Transverse colon (tissue), 4 donors: ENCODE measurements around the gene RCSD1. TPM values are rescaled to one million over a fixed set of nuclear protein-coding genes. Genes with fewer than 3 reads are reported as not detected.

Experiments
- DNase-seq: peaks from one replicate; pipeline ENCODE4 v3.0.0-alpha.2; 2019
- H3K27ac ChIP-seq, 4 donors: fragments of 200-600 bp; sonication (generic); 2 replicates each; pipeline ENCODE4 v1.5.1; 2016 to 2018; ENCODE audit warnings: inconsistent platforms in 4 of 4
- H3K27me3 ChIP-seq: fragments of 200-600 bp; sonication (generic); 2 replicates; pipeline ENCODE4 v1.5.1; 2017; ENCODE audit warnings: inconsistent platforms
- H3K36me3 ChIP-seq, 4 donors: fragments of 200-600 bp; sonication (generic); 2 replicates each; pipeline ENCODE4 v1.5.1; 2017 to 2019; ENCODE audit warnings: inconsistent platforms in 4 of 4
- H3K4me1 ChIP-seq, 4 donors: fragments of 200-600 bp; sonication (generic); 2 replicates each; pipeline ENCODE4 v1.5.1; 2017 to 2020; ENCODE audit warnings: inconsistent platforms in 4 of 4
- H3K4me3 ChIP-seq, 4 donors: fragments of 200-600 bp; sonication (generic); 1 replicate in 1 of 4; 2 replicates in 3 of 4; pipeline versions ENCODE4 v1.5.1 to v1.6.1; 2017 to 2019; ENCODE audit warnings: inconsistent platforms in 4 of 4
- H3K9me3 ChIP-seq, 2 donors: fragments of 200-600 bp; sonication (generic); 2 replicates each; pipeline ENCODE4 v1.5.1; 2017 to 2019; ENCODE audit warnings: inconsistent platforms in 2 of 2
- CTCF ChIP-seq, 5 experiments: fragments of 200-600 bp in 3 of 5; fragments of 450-650 bp in 2 of 5; sonication (generic) in 3 of 5; IDR thresholded peaks; 1 replicate in 2 of 5; 2 replicates in 3 of 5; pipeline ENCODE4 v1.5.1; 2016 to 2017; ENCODE audit warnings: antibody characterized with exemption in 5 of 5, inconsistent platforms in 3 of 5, mild to moderate bottlenecking in 2 of 5, moderate library complexity in 1 of 5
- EP300 ChIP-seq: sonication (generic); formaldehyde crosslinking; IDR thresholded peaks from one replicate; pipeline ENCODE4 v1.6.1; 2017; ENCODE audit warnings: antibody characterized with exemption, low read depth
- POLR2A ChIP-seq: fragments of 450-650 bp; IDR thresholded peaks from one replicate; pipeline ENCODE4 v1.6.1; 2016; ENCODE audit warnings: antibody characterized with exemption, mild to moderate bottlenecking, moderate library complexity
- POLR2AphosphoS5 ChIP-seq, 3 donors: sonication (generic); formaldehyde crosslinking; IDR thresholded peaks; one replicate each; pipeline ENCODE4 v1.6.1; 2016; ENCODE audit warnings: antibody characterized with exemption in 3 of 3
- whole genome bisulfite sequencing, 2 donors: methylation state at CpG; one replicate each; pipeline ENCODE4 v1.1.5; 2018; ENCODE audit warnings: low coverage in 1 of 2; 5-methylcytosine and 5-hydroxymethylcytosine counted together
- in situ Hi-C, 4 donors: fragments of 200-750 bp; cut with MboI; loops; one replicate each; pipeline versions ENCODE4 v1.15.0 to v1.15.1; 2017; ENCODE audit warnings: low sequenced_read_pairs in 3 of 4, low pct_ligation_motif_present in 1 of 4, low pct_unique_long_range_greater_than_20kb in 1 of 4
- intact Hi-C: fragments of 100-400 bp; cut with DNase I; formaldehyde crosslinking; loops from one replicate; pipeline ENCODE4 v1.15.1; 2023; ENCODE audit warnings: low total_unique reads
- total RNA-seq, 4 donors: library from RNA; depleted of rRNA; stranded (reverse); fragments of >200 nt; gene quantifications; one replicate each; pipeline ENCODE4 v1.1.0, GENCODE V29; 2016

Gene RCSD1
- total RNA-seq, 4 donors from 2014 or later = 6.0 to 29.2 (median 15.9) TPM

DNA sequence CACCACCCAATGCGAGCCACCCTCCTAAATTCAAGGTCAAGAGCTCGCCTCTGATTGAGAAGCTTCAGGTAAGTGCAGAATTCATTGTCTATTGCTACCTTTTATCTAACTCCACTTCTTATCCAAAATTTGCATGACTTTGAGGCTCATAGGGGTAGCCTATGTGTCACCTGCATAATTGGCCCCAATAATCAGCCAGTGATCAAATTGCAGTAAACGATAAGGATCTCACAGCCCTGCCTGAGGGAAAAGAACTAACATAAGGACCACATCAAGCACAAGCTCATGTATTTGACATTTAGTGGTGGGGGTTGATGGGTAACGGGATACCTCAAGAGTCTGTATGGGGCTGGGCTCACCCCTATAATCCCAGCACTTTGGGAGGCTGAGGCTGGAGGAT is 60.0 kb downstream of the RCSD1 start:
- no peaks in the 10 kb centered on the region for H3K27me3 ChIP-seq
- WGBS, 2 donors = 93 to 95% methylated on average over 3 to 4 of the region's 4 CpGs
- H3K27ac ChIP-seq = no peak overlapping the region
- H3K36me3 ChIP-seq = no peaks in the 10 kb centered on the region
- no peak for TF ChIP-seq POLR2A
- no peak for TF ChIP-seq EP300
- TF ChIP-seq CTCF (IDR thresholded peaks at IDR 0.05) = no peak
- TF ChIP-seq POLR2AphosphoS5 (IDR thresholded peaks at IDR 0.05) = no peak
- peaks cover 0 to 17% (median 2%) of the 10 kb centered on the region in 4 donors for H3K4me1 ChIP-seq
- H3K9me3 ChIP-seq = no peaks in the 10 kb centered on the region
- intact Hi-C loops = no loop called here
- no peak for DNase-seq
- H3K4me3 ChIP-seq = no peak overlapping the region
- in situ Hi-C loops = loop anchor here in 1 of 4 donors (5.0 kb wide), 1 partner anchor 88 kb away; no protein-coding TSS in a partner anchor

GRCh38 chr1:167693425-167694045 is 63.5 kb downstream of the RCSD1 start:
- H3K27ac ChIP-seq = no peak overlapping the region
- no peaks in the 10 kb centered on the region for H3K36me3 ChIP-seq
- no peaks in the 10 kb centered on the region for H3K9me3 ChIP-seq
- DNase-seq = no peak
- peaks cover 0 to 6% (median 3%) of the 10 kb centered on the region in 4 donors for H3K4me1 ChIP-seq
- in situ Hi-C loops = loop anchor here in 1 of 4 donors (5.0 kb wide), 1 partner anchor 91 kb away; no protein-coding TSS in a partner anchor
- TF ChIP-seq POLR2AphosphoS5 (IDR thresholded peaks at IDR 0.05) = no peak
- no peak for TF ChIP-seq POLR2A
- no peak for TF ChIP-seq EP300
- TF ChIP-seq CTCF (IDR thresholded peaks at IDR 0.05) = no peak
- H3K4me3 ChIP-seq = no peak overlapping the region
- WGBS, 2 donors = 92 to 100% methylated on average over 1 to 7 of the region's 7 CpGs
- no peaks in the 10 kb centered on the region for H3K27me3 ChIP-seq
- intact Hi-C loops = no loop called here

DNA sequence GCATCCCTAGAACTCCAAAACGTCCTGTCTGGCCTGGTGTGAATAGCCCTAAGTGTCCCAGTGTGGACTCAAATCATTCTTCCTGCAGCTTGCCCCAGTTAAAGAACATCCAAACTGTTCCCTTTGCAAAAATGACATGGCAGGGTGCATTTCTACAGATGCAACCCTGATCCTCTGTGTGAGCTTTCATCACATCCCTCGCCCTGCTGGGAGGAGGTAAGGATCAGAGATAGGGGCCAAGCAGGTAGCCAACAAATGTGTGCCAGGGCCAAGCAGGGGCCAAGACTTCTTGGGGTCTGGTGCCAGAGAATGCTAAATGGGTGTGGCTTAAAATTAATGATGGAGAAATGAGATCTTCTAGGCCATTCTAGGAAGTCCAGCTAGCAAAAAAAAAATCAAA is 64.7 kb downstream of the RCSD1 start:
- H3K4me1 ChIP-seq = peaks cover 0 to 6% (median 3%) of the 10 kb centered on the region in 4 donors
- in situ Hi-C loops = loop anchor here in 1 of 4 donors (5.0 kb wide), 1 partner anchor 92 kb away; no protein-coding TSS in a partner anchor
- DNase-seq = no peak
- no peaks in the 10 kb centered on the region for H3K36me3 ChIP-seq
- no peaks in the 10 kb centered on the region for H3K9me3 ChIP-seq
- TF ChIP-seq POLR2AphosphoS5 (IDR thresholded peaks at IDR 0.05) (no peak), EP300 (no peak), CTCF (IDR thresholded peaks at IDR 0.05) (no peak), POLR2A (no peak)
- 84% methylated on average over 2 of the region's 2 CpGs; no CpG with 5 or more reads in 1 of the 2 donors for WGBS, 2 donors
- H3K4me3 ChIP-seq = no peak overlapping the region
- H3K27me3 ChIP-seq = no peaks in the 10 kb centered on the region
- H3K27ac ChIP-seq = no peak overlapping the region
- intact Hi-C loops = no loop called here

DNA sequence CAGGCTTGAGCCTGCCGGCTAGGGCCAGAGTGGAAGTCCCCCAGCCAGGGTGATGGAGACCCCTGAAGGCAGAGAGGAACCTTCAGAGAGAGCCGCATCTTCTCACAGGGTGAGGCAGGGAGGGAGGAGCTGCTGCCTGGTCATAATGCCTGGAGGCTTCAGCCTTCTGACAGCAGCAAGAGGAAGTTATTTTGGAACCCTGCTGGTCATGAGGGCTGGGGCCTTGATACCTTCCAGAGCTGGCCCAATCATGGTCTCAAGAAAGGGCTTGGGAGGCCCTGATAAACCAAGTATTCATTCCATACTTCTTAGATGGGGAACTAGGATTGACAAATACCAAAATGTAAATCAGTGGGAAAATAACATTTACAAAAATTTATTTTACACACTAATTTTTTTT is 65.1 kb downstream of the RCSD1 start:
- intact Hi-C loops = no loop called here
- 60 to 87% methylated on average over 1 to 2 of the region's 2 CpGs for WGBS, 2 donors
- in situ Hi-C loops = no loop called here

More for the DNA sequence above, 65.1 kb downstream of the RCSD1 start:
- DNase-seq = no peak
- no peaks in the 10 kb centered on the region for H3K27me3 ChIP-seq
- H3K27ac ChIP-seq = no peak overlapping the region
- TF ChIP-seq POLR2AphosphoS5 (IDR thresholded peaks at IDR 0.05) (no peak), EP300 (no peak), CTCF (IDR thresholded peaks at IDR 0.05) (no peak), POLR2A (no peak)
- peaks cover 0 to 6% (median 3%) of the 10 kb centered on the region in 4 donors for H3K4me1 ChIP-seq
- H3K9me3 ChIP-seq = no peaks in the 10 kb centered on the region
- no peak overlapping the region for H3K4me3 ChIP-seq
- no peaks in the 10 kb centered on the region for H3K36me3 ChIP-seq
